ENCODE measurements around the gene MAML1.

DNA sequence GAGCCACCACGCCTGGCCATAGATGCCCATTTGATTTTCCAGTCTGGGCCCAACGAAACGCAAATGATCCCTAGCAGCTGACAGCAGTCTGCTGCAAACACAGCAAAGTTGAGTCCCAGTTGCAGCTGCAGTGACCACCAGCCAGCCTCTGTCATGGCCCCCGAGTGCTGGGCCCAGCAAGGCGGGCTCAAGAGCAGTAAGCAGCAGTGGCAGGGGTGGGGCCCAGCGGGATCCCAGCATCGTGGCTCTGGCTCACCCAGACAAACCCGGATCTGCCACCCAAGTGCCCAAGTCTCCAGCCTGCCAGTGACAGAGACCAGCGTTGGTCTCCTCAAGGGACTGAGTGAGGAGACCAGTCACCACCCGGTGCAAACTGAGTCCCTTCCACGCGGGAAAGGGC lies 54.2 kb downstream of the MAML1 start:
- TF ChIP-seq, protein P1, sequence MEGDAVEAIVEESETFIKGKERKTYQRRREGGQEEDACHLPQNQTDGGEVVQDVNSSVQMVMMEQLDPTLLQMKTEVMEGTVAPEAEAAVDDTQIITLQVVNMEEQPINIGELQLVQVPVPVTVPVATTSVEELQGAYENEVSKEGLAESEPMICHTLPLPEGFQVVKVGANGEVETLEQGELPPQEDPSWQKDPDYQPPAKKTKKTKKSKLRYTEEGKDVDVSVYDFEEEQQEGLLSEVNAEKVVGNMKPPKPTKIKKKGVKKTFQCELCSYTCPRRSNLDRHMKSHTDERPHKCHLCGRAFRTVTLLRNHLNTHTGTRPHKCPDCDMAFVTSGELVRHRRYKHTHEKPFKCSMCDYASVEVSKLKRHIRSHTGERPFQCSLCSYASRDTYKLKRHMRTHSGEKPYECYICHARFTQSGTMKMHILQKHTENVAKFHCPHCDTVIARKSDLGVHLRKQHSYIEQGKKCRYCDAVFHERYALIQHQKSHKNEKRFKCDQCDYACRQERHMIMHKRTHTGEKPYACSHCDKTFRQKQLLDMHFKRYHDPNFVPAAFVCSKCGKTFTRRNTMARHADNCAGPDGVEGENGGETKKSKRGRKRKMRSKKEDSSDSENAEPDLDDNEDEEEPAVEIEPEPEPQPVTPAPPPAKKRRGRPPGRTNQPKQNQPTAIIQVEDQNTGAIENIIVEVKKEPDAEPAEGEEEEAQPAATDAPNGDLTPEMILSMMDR (conservative IDR thresholded peaks at IDR 0.05; ENCODE audit: low read depth, low read length): no peak
- no peak for TF ChIP-seq EZH2 (IDR thresholded peaks at IDR 0.05; ENCODE audit: low read length, unreplicated experiment)
